Upper lobe of right lung (tissue), 1 donor: ENCODE data around the gene UTP25. TPM values are rescaled to one million over a fixed set of nuclear protein-coding genes. Genes with fewer than 3 reads are reported as not detected.
A peak's percentile ranks its signal among the peaks of the same experiment; 100 is the strongest.
"Not testable (repeated sequence)": the region's sequence is repeated elsewhere in the genome, so short reads cannot be mapped to it uniquely, and the experiment has no call there.

Experiments
- ATAC-seq: fragments of 200-7000 bp; cut with Tn5 transposase; one replicate; pipeline ENCODE4 v1.9.1; 2020; ENCODE audit warnings: mild to moderate bottlenecking, moderate library complexity
- DNase-seq: peaks from one replicate; pipeline ENCODE4 v3.0.0-alpha.2; 2020
- H3K27ac ChIP-seq: fragments of 200-600 bp; one replicate; pipeline ENCODE4 v1.8.0; 2022
- H3K27me3 ChIP-seq: fragments of 200-600 bp; one replicate; pipeline ENCODE4 v1.8.0; 2022; ENCODE audit warnings: mild to moderate bottlenecking
- H3K36me3 ChIP-seq: fragments of 200-600 bp; one replicate; pipeline ENCODE4 v1.8.0; 2022
- H3K4me1 ChIP-seq: fragments of 200-600 bp; one replicate; pipeline ENCODE4 v1.8.0; 2022
- H3K4me3 ChIP-seq: fragments of 200-600 bp; one replicate; pipeline ENCODE4 v1.8.0; 2022; ENCODE audit warnings: mild to moderate bottlenecking
- H3K9me3 ChIP-seq: fragments of 200-600 bp; one replicate; pipeline ENCODE4 v1.8.0; 2022
- CTCF ChIP-seq: fragments of 200-600 bp; IDR thresholded peaks from one replicate; pipeline ENCODE4 v1.8.0; 2022; ENCODE audit warnings: antibody characterized with exemption
- intact Hi-C: fragments of 100-400 bp; cut with DNase I; formaldehyde crosslinking; loops from one replicate; pipeline ENCODE4 v1.11.0; 2022
- total RNA-seq: library from RNA; stranded (reverse); fragmentation: NEBNext Ultra II Directional; extraction: Animal tissue kit (Norgen Biotek cat#: 25700); gene quantifications from one replicate; pipeline ENCODE4 v1.2.1, GENCODE V29; 2021
- donor health status: DM: no; HTN: yes; CAD: no; lungs with severe emphysema.

The UTP25 gene
- total RNA-seq, 1 donor from 2014 or later, result 7.1 TPM

DNA sequence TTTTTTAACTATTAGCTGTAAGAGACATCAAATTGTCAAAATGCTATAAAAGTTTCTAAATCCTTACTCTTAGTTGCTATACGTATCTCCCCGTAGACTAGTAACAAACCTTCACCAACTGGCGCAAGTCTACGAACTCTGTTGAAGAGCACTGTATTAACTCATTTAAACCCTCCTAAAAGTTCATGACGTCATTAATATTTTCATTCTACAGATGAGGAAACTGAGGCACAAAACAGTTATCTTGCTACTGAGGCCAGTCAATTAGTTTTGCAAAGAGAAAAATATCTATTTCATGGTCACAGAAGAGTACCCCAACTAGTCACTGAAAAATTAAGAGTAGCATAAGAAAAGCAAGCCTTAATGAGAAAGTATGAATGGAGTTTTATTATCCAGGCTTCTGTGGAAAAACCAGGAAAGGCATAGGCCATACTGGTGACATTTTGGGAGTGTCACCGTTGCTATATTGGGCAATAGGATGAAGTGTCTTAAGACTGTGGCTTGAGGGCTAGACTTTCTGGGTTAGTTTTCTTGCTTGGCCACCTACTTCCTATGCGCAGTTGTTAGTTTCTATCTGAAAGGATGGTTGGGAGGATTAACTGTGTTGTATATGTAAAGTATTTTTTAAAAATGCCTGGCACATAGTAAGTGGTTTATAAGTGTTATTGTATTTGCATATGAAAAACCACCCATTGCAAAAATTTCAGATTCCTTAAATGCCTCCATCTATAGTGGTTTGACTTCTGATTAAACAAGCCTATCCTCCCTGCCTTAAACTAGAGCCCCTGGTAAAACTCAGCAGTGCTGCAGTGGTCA, 57.8 kb downstream of the UTP25 start:
- no peak overlapping the region for H3K27ac ChIP-seq
- H3K4me1 ChIP-seq, result no peaks in the 10 kb centered on the region
- no peaks in the 10 kb centered on the region for H3K9me3 ChIP-seq
- H3K27me3 ChIP-seq, result peaks cover 4% of the 10 kb centered on the region
- intact Hi-C loops, result no loop called here
- H3K36me3 ChIP-seq, result no peaks in the 10 kb centered on the region
- TF ChIP-seq CTCF, result no peak
- no peak for DNase-seq
- peak; percentile 24 for ATAC-seq
- no peak overlapping the region for H3K4me3 ChIP-seq

DNA sequence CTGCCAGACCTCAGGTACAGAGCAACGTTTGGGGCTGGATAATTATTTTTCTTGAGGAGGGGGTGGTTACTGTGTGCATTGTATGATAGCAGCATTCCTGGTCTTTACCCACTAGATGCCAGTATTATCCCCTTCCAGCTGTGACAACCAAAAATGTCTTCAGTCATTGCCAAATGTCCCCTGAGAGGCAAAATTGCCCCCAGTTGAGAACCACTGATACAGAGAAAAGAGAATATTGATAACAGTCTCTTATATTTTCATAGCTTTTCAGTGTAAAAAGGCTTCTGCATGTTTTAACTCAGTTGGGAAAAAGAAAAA, 58.4 kb downstream of the UTP25 start:
- no peaks in the 10 kb centered on the region for H3K4me1 ChIP-seq
- DNase-seq (no peak), ATAC-seq (no peak)
- no peaks in the 10 kb centered on the region for H3K9me3 ChIP-seq
- no peak overlapping the region for H3K4me3 ChIP-seq
- H3K36me3 ChIP-seq, result no peaks in the 10 kb centered on the region
- intact Hi-C loops, result no loop called here
- H3K27me3 ChIP-seq, result peaks cover 4% of the 10 kb centered on the region
- no peak overlapping the region for H3K27ac ChIP-seq
- TF ChIP-seq CTCF, result no peak

- ATAC-seq, intact Hi-C loops, H3K36me3 ChIP-seq, H3K4me1 ChIP-seq, H3K9me3 ChIP-seq, H3K27ac ChIP-seq, H3K27me3 ChIP-seq, H3K4me3 ChIP-seq, DNase-seq: not testable (repeated sequence)
Observed at GRCh38 chr1:209888291-209889076, 60.7 kb downstream of the UTP25 start.

GRCh38 chr1:209889077-209889418, 61.3 kb downstream of the UTP25 start:
- Histone ChIP-seq H3K27ac (no peak overlapping the region), H3K9me3 (no peaks in the 10 kb centered on the region), H3K36me3 (no peaks in the 10 kb centered on the region), H3K27me3 (peaks cover 4% of the 10 kb centered on the region), H3K4me1 (no peaks in the 10 kb centered on the region), H3K4me3 (no peak overlapping the region)
- DNase-seq, result no peak
- intact Hi-C loops, result no loop called here
- ATAC-seq, result no peak
- TF ChIP-seq CTCF, result no peak

DNA sequence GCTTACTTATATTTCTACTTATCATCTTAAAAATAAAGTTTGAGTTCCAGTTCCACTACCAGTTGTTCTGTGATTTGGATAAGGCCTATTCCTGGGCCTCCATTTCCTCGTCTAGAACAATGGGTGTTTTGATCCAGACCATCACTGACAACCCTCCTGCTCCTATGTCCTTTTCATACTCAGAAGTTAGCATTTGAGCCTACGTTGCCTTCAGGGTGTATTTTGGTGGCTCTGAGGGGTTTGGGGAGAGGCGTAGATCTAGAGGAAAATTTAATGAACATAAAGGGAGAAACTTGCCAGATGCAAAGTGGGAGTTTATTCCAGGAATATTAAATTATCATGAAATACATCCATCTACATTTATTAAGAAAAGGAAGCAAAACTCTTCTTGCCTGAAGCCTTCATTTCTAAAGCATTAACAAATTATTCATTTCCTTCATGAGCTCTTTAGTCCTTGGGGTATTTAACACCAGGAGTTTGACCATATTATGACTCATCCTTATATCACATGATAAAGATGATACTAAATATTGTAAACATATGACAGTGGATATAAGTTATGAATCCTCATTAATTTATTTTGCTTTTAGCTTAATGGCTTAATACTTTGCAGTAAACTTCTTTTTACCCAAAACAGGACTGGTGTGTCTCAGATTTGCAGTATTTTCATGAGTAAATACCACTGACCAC, 63.0 kb downstream of the UTP25 start:
- Histone ChIP-seq H3K4me3 (no peak overlapping the region), H3K9me3 (no peaks in the 10 kb centered on the region), H3K27ac (no peak overlapping the region), H3K27me3 (peaks cover 4% of the 10 kb centered on the region), H3K4me1 (no peaks in the 10 kb centered on the region), H3K36me3 (no peaks in the 10 kb centered on the region)
- DNase-seq, result no peak
- intact Hi-C loops, result no loop called here
- ATAC-seq, result no peak
- no peak for TF ChIP-seq CTCF

DNA sequence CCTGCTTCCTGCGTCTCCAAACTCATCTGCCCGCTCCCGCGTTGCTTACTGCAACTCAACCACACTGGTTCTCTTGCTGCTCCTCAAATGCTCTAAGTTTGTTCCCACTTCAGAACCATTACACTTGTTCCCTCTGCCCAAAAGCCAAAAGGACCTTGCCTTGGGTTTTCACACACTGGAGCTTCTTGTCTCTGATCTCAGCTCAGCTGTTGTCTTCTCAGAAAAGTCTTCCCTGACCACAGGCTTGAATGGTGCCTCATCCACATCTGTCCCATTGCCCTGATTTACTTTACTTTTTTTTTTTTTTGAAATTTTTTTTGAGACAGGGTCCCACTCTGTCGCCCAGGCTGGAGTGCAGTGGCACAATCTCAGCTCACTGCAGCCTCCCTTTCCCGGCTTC, 66.0 kb downstream of the UTP25 start:
- intact Hi-C loops, result no loop called here
- no peaks in the 10 kb centered on the region for H3K27me3 ChIP-seq
- DNase-seq (no peak), ATAC-seq (no peak)
- no peaks in the 10 kb centered on the region for H3K9me3 ChIP-seq
- TF ChIP-seq CTCF, result no peak
- H3K36me3 ChIP-seq, result no peaks in the 10 kb centered on the region
- H3K4me1 ChIP-seq, result no peaks in the 10 kb centered on the region
- H3K4me3 ChIP-seq, result no peak overlapping the region
- no peak overlapping the region for H3K27ac ChIP-seq
